Activated CD8-positive, alpha-beta T cell treated with anti-CD3 and anti-CD28 coated beads for 36 hours (primary cell): ENCODE results near the gene PRKD1. TPM values are rescaled to one million over a fixed set of nuclear protein-coding genes. Genes with fewer than 3 reads are reported as not detected.

Experiments
- ATAC-seq: fragments of 200-7000 bp; cut with Tn5 transposase; one replicate; pipeline ENCODE4 v1.10.0; 2021; ENCODE audit warnings: mild to moderate bottlenecking, moderate library complexity
- CTCF ChIA-PET: fragments of 350-600 bp; sonication (Branson Sonifier 250); formaldehyde crosslinking; loops from one replicate; lab custom pipeline; 2021; ENCODE audit warnings: antibody characterized with exemption; lab: Charles Lee
- POLR2A ChIA-PET: fragments of 350-600 bp; sonication (Branson Sonifier 250); formaldehyde crosslinking; loops from one replicate; lab custom pipeline; 2021; ENCODE audit warnings: antibody characterized with exemption; lab: Charles Lee
- DNase-seq: peaks from one replicate; pipeline ENCODE4 v3.0.0-alpha.2; 2020
- H3K27ac Mint-ChIP-seq: one replicate; pipeline ENCODE4 v1.8.0; 2021; ENCODE audit warnings: mild to moderate bottlenecking, mixed read lengths
- H3K27me3 Mint-ChIP-seq: one replicate; pipeline ENCODE4 v1.8.0; 2021; ENCODE audit warnings: mixed read lengths
- H3K36me3 Mint-ChIP-seq: one replicate; pipeline ENCODE4 v1.8.0; 2021; ENCODE audit warnings: low read depth, mixed read lengths
- H3K4me1 Mint-ChIP-seq: one replicate; pipeline ENCODE4 v1.8.0; 2021; ENCODE audit warnings: low read depth, mixed read lengths
- H3K4me3 Mint-ChIP-seq: one replicate; pipeline ENCODE4 v1.8.0; 2021; ENCODE audit warnings: mild to moderate bottlenecking, moderate library complexity, mixed read lengths
- H3K9me3 Mint-ChIP-seq: one replicate; pipeline ENCODE4 v1.8.0; 2021; ENCODE audit warnings: mixed read lengths
- intact Hi-C: fragments of 100-400 bp; cut with micrococcal nuclease; formaldehyde crosslinking; loops from one replicate; pipeline ENCODE4 v1.10.0; 2022
- total RNA-seq, 2 experiments: library from RNA; stranded (reverse); gene quantifications; one replicate each; pipeline ENCODE4 v1.2.3, GENCODE V29; 2021
- TF ChIP-seq, protein P1 (sequence below): fragments of 200-600 bp; IDR thresholded peaks from one replicate; pipeline ENCODE4 v1.8.0; 2022; ENCODE audit warnings: antibody characterized with exemption, mild to moderate bottlenecking

PRKD1 gene
- total RNA-seq, 2 experiments from 2014 or later: not detected

DNA sequence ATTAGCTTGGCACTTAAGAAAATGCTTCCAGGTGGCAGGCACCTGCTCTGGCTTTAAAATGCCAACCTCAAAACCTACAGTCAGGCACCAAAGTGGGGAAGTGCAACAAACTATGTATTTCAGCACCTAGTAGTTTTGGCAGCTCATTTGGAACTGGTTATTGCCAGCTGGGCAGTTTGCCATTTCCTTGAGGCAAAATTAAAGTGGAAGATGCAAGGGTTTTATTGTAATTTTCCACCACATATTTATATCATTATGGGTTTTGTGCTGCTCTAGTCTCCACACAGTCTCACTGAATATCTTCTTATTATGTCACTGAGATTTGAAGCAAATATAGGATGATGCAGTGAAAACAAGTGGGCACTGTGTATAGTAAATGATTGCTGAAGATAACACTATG, 117.0 kb downstream of the PRKD1 start:
- no peak overlapping the region for H3K27ac Mint-ChIP-seq
- no peaks in the 10 kb centered on the region for H3K27me3 Mint-ChIP-seq
- H3K36me3 Mint-ChIP-seq: no peaks in the 10 kb centered on the region
- no peak for DNase-seq
- no peaks in the 10 kb centered on the region for H3K4me1 Mint-ChIP-seq
- TF ChIP-seq, protein P1, sequence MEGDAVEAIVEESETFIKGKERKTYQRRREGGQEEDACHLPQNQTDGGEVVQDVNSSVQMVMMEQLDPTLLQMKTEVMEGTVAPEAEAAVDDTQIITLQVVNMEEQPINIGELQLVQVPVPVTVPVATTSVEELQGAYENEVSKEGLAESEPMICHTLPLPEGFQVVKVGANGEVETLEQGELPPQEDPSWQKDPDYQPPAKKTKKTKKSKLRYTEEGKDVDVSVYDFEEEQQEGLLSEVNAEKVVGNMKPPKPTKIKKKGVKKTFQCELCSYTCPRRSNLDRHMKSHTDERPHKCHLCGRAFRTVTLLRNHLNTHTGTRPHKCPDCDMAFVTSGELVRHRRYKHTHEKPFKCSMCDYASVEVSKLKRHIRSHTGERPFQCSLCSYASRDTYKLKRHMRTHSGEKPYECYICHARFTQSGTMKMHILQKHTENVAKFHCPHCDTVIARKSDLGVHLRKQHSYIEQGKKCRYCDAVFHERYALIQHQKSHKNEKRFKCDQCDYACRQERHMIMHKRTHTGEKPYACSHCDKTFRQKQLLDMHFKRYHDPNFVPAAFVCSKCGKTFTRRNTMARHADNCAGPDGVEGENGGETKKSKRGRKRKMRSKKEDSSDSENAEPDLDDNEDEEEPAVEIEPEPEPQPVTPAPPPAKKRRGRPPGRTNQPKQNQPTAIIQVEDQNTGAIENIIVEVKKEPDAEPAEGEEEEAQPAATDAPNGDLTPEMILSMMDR: no peak
- H3K9me3 Mint-ChIP-seq: peaks cover 6% of the 10 kb centered on the region
- H3K4me3 Mint-ChIP-seq: no peak overlapping the region
- POLR2A ChIA-PET: no interaction called here
- no peak for ATAC-seq
- intact Hi-C loops: no loop called here
- CTCF ChIA-PET: no interaction called here

DNA sequence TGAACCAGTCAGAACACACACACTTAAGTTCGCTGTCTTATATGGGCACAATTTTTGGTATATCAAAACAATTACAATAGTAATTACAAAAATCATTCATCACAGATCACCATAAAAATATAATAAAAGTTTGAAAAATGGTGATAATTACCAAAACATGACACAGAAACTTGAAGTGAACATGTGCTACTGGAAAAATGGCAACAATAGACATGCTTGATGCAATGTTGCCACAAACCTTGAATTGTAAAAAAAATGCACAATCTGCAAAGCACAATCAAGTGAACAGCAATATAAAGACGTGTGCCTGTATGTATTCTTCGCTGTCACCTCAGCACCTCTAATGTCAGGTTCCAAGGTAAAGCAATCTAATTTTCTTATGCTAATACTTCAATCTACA, 117.6 kb downstream of the PRKD1 start:
- no peak overlapping the region for H3K4me3 Mint-ChIP-seq
- no peaks in the 10 kb centered on the region for H3K36me3 Mint-ChIP-seq
- H3K27me3 Mint-ChIP-seq: no peaks in the 10 kb centered on the region
- ChIA-PET CTCF (no interaction called here), POLR2A (no interaction called here)
- H3K9me3 Mint-ChIP-seq: peaks cover 7% of the 10 kb centered on the region
- ATAC-seq: no peak
- no peaks in the 10 kb centered on the region for H3K4me1 Mint-ChIP-seq
- H3K27ac Mint-ChIP-seq: no peak overlapping the region
- no peak for DNase-seq
- intact Hi-C loops: no loop called here
- TF ChIP-seq, protein P1: no peak

DNA sequence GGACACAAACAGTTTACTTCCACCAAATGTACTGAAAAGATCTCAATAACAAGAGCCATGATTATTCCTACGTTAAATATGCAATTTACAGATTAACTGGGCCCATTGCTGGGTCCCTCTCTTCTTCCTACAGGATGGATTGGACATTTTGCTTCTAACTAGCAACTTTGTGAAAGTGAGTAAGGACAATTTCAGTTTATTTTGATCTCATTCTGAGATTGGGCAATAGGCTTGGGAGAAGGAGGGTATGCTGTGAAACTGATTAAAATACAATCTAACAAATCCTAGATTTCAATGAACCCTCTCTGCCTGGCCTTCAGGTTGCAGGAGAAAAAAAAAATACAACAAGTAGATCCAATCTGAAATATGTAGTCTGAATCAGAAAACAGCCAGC, 121.5 kb downstream of the PRKD1 start:
- no peaks in the 10 kb centered on the region for H3K36me3 Mint-ChIP-seq
- POLR2A ChIA-PET: no interaction called here
- TF ChIP-seq, protein P1: no peak
- ATAC-seq (no peak), DNase-seq (no peak)
- H3K4me3 Mint-ChIP-seq: no peak overlapping the region
- CTCF ChIA-PET: no interaction called here
- H3K27me3 Mint-ChIP-seq: no peaks in the 10 kb centered on the region
- H3K27ac Mint-ChIP-seq: no peak overlapping the region
- H3K9me3 Mint-ChIP-seq: peaks cover 5% of the 10 kb centered on the region
- intact Hi-C loops: no loop called here
- no peaks in the 10 kb centered on the region for H3K4me1 Mint-ChIP-seq

DNA sequence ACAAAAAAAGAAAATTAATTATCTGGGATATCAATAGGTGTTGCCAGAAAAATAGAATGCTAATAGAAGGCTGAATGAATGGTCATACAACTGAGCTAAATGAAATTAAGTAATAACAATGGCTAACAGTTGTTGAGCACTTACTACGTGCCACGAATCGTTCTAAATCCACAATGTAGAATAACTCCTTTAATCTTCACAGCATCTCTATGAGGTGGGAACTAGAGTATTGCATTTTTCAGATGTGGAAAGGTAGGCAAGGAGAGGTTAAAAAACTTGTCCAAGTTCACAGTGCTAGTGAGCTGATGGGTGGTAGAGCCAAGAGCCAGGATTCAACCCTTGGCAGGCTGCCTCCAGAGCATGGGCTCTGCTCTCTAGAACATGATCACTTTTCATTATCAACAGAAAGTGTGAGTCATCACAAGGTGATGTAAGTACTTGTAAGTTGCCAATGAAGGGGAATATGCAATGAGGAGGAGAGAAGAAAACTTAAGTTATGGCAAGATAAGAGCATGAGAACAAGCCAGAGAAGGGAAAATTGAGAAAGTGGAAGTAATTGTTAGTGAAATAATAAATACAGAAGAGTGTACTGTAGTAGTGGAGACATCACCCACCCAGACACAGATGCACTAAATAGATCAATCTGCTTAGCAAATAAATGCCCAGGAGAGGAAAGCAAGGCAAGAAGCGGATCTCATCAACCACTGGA, 122.1 kb downstream of the PRKD1 start:
- peak; percentile 39 for ATAC-seq
- no peak overlapping the region for H3K27ac Mint-ChIP-seq

More for the DNA sequence above, 122.1 kb downstream of the PRKD1 start:
- ChIA-PET POLR2A (no interaction called here), CTCF (no interaction called here)
- H3K36me3 Mint-ChIP-seq: no peaks in the 10 kb centered on the region
- intact Hi-C loops: no loop called here
- DNase-seq: peak; percentile 1
- no peak overlapping the region for H3K4me3 Mint-ChIP-seq
- peaks cover 5% of the 10 kb centered on the region for H3K9me3 Mint-ChIP-seq
- no peaks in the 10 kb centered on the region for H3K4me1 Mint-ChIP-seq
- no peaks in the 10 kb centered on the region for H3K27me3 Mint-ChIP-seq
- TF ChIP-seq, protein P1: no peak
